Urinary bladder (tissue), 4 donors: ENCODE results near the gene C9orf57. TPM values are rescaled to one million over a fixed set of nuclear protein-coding genes. Genes with fewer than 3 reads are reported as not detected.
"Not testable (repeated sequence)": the region's sequence is repeated elsewhere in the genome, so short reads cannot be mapped to it uniquely, and the experiment has no call there.

ENCODE experiments used
- DNase-seq: peaks from one replicate; pipeline ENCODE4 v3.0.0-alpha.2; 2015; ENCODE audit errors: extremely low spot score
- H3K27ac ChIP-seq: one replicate; pipeline ENCODE4 v1.5.1; 2013; ENCODE audit warnings: low read depth, mild to moderate bottlenecking, moderate library complexity
- H3K36me3 ChIP-seq: one replicate; pipeline ENCODE4 v1.6.1; 2013; ENCODE audit warnings: mild to moderate bottlenecking, moderate library complexity; ENCODE audit not compliant: insufficient read depth
- H3K4me1 ChIP-seq: one replicate; pipeline ENCODE4 v1.6.1; 2013; ENCODE audit warnings: mild to moderate bottlenecking, moderate library complexity; ENCODE audit not compliant: insufficient read depth
- H3K4me3 ChIP-seq: one replicate; pipeline ENCODE4 v1.5.1; 2013; ENCODE audit warnings: low read depth, low read length
- WGBS: extraction: QIAGEN DNeasy Blood & Tissue Kit; methylation state at CpG from one replicate; pipeline ENCODE4 v1.1.7; 2013; 5-methylcytosine and 5-hydroxymethylcytosine counted together
- polyA plus RNA-seq: library from polyadenylated mRNA; stranded (reverse); fragments of 200-250 nt; gene quantifications from one replicate; pipeline ENCODE4 v1.2.3, GENCODE V29; 2013
- total RNA-seq: library from RNA; depleted of rRNA; stranded (reverse); fragments of >200 nt; gene quantifications from one replicate; pipeline ENCODE4 v1.2.3, GENCODE V29; 2014
- donor health status: healthy with polysubstance abuse.
- donor health status: healthy.

C9orf57 gene
- not detected for total RNA-seq
- not detected for polyA plus RNA-seq

- Histone ChIP-seq H3K4me1 (no peaks in the 10 kb centered on the region), H3K27ac (no peak within 1 kb of the TSS), H3K4me3 (no peak within 1 kb of the TSS), H3K36me3 (no peaks in the 10 kb centered on the region)
- WGBS = 93% methylated on average over 4 of the region's 4 CpGs
- no peak for DNase-seq
Measured at GRCh38 chr9:72060513-72060912, at the start of gene C9orf57. TSS of gene C9orf57 (minus strand) at chr9:72060613. CDS start at chr9:72059331, 1,282 bp downstream.

GRCh38 chr9:72102520-72102919 is 42.1 kb upstream of the C9orf57 start:
- Histone ChIP-seq H3K4me1 (no peaks in the 10 kb centered on the region), H3K36me3 (no peaks in the 10 kb centered on the region), H3K4me3 (no peak overlapping the region), H3K27ac (no peak overlapping the region)
- 85% methylated on average over 2 of the region's 2 CpGs for WGBS
- no peak for DNase-seq

- not testable (repeated sequence) for H3K36me3 ChIP-seq, H3K4me1 ChIP-seq, H3K27ac ChIP-seq, H3K4me3 ChIP-seq, DNase-seq
- 83% methylated on average over 3 of the region's 3 CpGs for WGBS
Measured at GRCh38 chr9:72095520-72095919, 35.1 kb upstream of the C9orf57 start.

GRCh38 chr9:72092820-72093219 is 32.4 kb upstream of the C9orf57 start:
- Histone ChIP-seq H3K36me3 (no peaks in the 10 kb centered on the region), H3K4me3 (no peak overlapping the region), H3K27ac (no peak overlapping the region), H3K4me1 (no peaks in the 10 kb centered on the region)
- WGBS = 71% methylated on average over 6 of the region's 6 CpGs
- DNase-seq = no peak

GRCh38 chr9:72089451-72090130 is 29.2 kb upstream of the C9orf57 start:
- H3K4me3 ChIP-seq = no peak overlapping the region
- no peaks in the 10 kb centered on the region for H3K36me3 ChIP-seq
- DNase-seq = no peak
- H3K27ac ChIP-seq = no peak overlapping the region
- 53% methylated on average over 2 of the region's 2 CpGs for WGBS
- no peaks in the 10 kb centered on the region for H3K4me1 ChIP-seq

- DNase-seq = no peak
- no peak overlapping the region for H3K4me3 ChIP-seq
- no peak overlapping the region for H3K27ac ChIP-seq
- WGBS = 78% methylated on average over 2 of the region's 2 CpGs
- no peaks in the 10 kb centered on the region for H3K36me3 ChIP-seq
- H3K4me1 ChIP-seq = no peaks in the 10 kb centered on the region
Measured at GRCh38 chr9:72082536-72082935, 22.1 kb upstream of the C9orf57 start.

GRCh38 chr9:72074666-72075065 is 14.3 kb upstream of the C9orf57 start:
- H3K4me1 ChIP-seq, H3K4me3 ChIP-seq, H3K27ac ChIP-seq, DNase-seq, H3K36me3 ChIP-seq: not testable (repeated sequence)
- WGBS = 84% methylated on average over 2 of the region's 2 CpGs

- Histone ChIP-seq H3K36me3 (no peaks in the 10 kb centered on the region), H3K4me3 (no peak overlapping the region), H3K4me1 (no peaks in the 10 kb centered on the region), H3K27ac (no peak overlapping the region)
- DNase-seq = no peak
- WGBS = 70% methylated on average over 7 of the region's 7 CpGs
Measured at GRCh38 chr9:72065076-72065475, 4.7 kb upstream of the C9orf57 start.

- Histone ChIP-seq H3K27ac (no peak overlapping the region), H3K4me1 (no peaks in the 10 kb centered on the region), H3K36me3 (no peaks in the 10 kb centered on the region), H3K4me3 (no peak overlapping the region)
- no peak for DNase-seq
- WGBS = 89% methylated on average over 3 of the region's 3 CpGs
Measured at GRCh38 chr9:72052122-72052521, 8.3 kb downstream of the C9orf57 start.

- Histone ChIP-seq H3K4me3 (no peak overlapping the region), H3K36me3 (no peaks in the 10 kb centered on the region), H3K27ac (no peak overlapping the region), H3K4me1 (no peaks in the 10 kb centered on the region)
- DNase-seq = no peak
- WGBS = 77% methylated on average over 10 of the region's 10 CpGs
Measured at GRCh38 chr9:72048850-72049249, 11.6 kb downstream of the C9orf57 start.

- no peak for DNase-seq
- WGBS = 80% methylated on average over 8 of the region's 8 CpGs
- H3K36me3 ChIP-seq = no peaks in the 10 kb centered on the region
- no peak overlapping the region for H3K4me3 ChIP-seq
- H3K27ac ChIP-seq = no peak overlapping the region
- no peaks in the 10 kb centered on the region for H3K4me1 ChIP-seq
Measured at GRCh38 chr9:72046630-72047456, 13.6 kb downstream of the C9orf57 start.

GRCh38 chr9:72044095-72044494 is 16.3 kb downstream of the C9orf57 start:
- no peak overlapping the region for H3K27ac ChIP-seq
- WGBS = 80% methylated on average over 4 of the region's 4 CpGs
- DNase-seq = no peak
- no peaks in the 10 kb centered on the region for H3K36me3 ChIP-seq
- H3K4me3 ChIP-seq = no peak overlapping the region
- no peaks in the 10 kb centered on the region for H3K4me1 ChIP-seq

GRCh38 chr9:72043576-72043975 is 16.8 kb downstream of the C9orf57 start:
- no peak for DNase-seq
- H3K4me1 ChIP-seq = no peaks in the 10 kb centered on the region
- H3K4me3 ChIP-seq = no peak overlapping the region
- WGBS = 97% methylated on average over 2 of the region's 2 CpGs
- H3K27ac ChIP-seq = no peak overlapping the region
- H3K36me3 ChIP-seq = no peaks in the 10 kb centered on the region

GRCh38 chr9:72042928-72043327 is 17.5 kb downstream of the C9orf57 start:
- H3K27ac ChIP-seq = no peak overlapping the region
- no peaks in the 10 kb centered on the region for H3K4me1 ChIP-seq
- H3K36me3 ChIP-seq = no peaks in the 10 kb centered on the region
- no peak overlapping the region for H3K4me3 ChIP-seq
- no peak for DNase-seq
- 93% methylated on average over 3 of the region's 3 CpGs for WGBS
